GM21526 (cell line): ENCODE results near the gene MARVELD1.
"Not testable (repeated sequence)": the region's sequence is repeated elsewhere in the genome, so short reads cannot be mapped to it uniquely, and the experiment has no call there.

Source experiments
- ATAC-seq: cut with Tn5 transposase; IDR thresholded peaks from one replicate; pipeline ENCODE4 v1.9.1; 2021; ENCODE audit warnings: moderate library complexity; ENCODE audit not compliant: unreplicated experiment, low FRiP score

The MARVELD1 gene

DNA sequence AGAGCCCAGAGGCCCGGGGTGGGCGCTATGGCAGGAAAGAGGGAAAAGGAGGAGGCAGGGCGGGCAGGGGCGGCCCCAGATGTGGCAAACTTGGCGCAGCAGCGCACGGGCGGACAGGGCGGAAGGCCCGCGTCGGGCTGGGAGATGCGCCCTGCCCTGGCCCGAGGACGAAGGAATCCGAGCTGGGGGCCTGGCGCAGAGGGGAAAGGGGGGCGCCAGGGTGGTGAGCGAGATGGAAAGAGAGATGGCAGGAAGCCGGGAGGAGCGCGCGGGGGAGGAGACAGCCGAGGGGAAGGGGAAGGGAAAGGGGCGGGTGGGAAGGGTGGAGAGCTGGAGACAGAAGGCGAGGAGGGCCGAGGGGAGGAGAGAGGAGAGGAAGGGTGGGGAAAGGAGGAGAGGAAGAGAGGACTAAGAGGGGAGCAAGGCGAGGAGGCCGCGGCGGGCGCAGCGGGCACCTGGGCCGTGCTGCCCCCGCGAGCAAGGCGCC, at the start of gene MARVELD1:
Gene MARVELD1 (plus strand): TSS at position 392 of the 487 bp plus-strand sequence. CDS start 147 bp downstream, outside the sequence.
- ATAC-seq = no peak

DNA sequence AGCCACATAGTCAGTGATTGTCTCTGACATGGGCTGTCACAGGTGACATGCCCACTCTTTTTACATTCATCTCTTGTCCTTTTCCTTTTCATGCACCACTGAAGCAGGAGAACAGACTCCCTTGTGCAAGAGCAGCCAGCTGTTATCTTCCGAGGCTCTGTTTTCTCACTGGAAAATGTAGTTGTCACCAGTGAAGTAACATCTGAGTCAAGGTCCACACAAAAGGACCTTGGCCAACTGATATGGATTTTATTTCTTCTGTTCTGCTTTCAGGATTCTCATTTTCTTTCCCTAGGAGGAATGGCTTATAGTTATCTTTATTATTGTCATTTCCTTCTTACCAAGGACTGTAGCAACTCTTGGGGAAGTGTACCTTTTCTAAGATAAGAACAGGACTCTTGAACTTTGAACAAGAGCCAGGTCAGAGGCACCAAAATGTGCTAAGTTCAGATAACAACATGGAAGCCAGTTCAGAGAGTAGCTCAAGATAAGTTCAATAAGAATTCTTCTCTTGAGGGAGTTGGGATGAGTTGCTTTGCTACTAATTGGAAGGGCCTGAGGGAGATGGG, 49.2 kb upstream of the MARVELD1 start:
- no peak for ATAC-seq

DNA sequence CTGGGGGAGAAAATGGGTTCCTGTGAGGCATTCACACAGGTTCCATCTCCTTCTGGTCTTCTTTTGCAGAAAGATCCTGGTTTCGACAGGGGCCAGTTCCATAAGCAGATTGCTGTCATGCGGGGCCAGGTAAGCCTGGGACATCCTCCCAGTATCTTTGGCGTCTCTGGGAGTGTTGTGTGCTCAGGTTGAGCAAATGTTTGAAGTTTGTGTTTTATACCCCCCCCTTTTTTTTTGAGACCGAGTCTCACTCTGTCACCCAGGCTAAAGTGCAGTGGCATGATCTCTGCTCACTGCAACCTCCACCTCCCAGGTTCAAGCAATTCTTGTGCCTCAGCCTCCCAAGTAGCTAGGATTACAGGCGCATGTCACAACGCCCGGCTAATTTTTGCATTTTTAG, 46.5 kb upstream of the MARVELD1 start:
- ATAC-seq = no peak

DNA sequence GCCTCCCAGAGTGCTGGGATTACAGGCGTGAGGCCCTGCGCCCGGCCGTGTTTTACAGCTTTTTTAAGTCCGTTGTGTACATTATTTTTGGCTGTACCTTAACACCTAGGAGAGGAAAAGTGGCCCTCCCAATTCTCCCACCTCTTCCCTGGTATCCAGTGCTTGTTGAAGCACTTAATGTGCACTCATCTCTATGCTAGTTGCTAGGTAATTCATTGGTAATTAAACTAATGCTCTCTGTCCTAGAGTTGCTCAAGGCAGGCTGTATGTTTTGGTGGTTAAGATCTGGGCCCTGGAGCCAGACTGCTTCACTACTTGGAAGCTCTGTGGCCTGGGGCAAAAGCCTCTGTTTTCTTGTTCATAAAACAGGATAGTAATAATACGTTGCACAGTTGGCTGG, 46.1 kb upstream of the MARVELD1 start:
- ATAC-seq = no peak

DNA sequence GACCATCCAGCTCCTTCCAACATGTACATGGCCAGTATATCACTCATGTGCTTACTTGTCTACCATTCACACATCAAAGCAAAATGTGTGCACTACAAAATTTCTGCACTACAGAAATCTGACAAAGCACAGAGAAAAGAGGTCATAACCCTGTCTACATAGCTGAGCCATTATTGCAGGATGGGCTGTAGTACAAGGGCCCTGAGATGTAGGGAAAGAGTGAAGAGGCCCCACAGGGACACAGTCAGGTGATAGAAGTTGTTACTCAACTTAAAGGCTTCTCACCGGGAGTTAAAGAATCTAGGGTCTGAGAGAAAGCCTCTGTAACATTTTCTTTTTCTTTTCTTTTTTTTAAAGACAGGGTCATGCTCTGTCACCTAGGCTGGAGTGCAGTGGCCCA, 44.0 kb upstream of the MARVELD1 start:
- ATAC-seq = no peak

DNA sequence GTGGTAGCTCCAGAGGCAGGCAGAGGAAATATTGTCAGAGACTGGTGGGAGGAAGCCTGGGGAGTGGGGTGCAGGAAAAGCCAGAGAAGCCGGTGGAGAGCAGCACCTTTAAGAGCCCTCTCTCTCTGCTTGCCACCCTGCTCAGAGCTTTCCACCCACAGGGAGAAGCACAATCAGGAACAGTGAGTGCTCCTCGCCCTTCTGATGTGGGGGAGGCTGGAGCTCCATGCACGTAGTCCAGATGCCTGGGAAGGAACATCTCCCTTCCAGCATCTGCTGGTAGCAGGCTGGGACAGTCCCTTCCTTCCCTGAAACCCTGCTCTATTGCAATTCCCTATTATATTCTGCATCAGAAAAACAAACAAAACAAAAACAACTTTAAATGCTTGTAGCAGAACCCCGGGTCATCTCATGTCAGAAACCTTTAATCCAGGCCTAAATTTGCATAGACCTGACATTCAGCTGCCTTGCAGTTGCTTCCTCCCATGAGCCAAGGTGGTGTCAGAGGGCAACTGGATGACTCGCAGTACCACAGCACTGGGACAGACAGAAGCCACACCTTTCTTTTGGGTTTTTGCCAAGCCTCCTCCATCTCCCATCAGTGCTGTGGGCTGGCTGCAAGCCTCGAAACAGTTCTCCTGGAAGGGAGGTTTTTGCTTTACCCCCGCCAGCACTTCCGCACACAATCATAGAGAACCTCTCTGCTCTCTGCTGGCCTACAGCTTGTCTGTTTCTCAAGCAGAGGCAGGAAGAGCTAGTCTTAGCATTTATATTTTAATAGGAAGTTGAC, 39.6 kb upstream of the MARVELD1 start:
- ATAC-seq = no peak

DNA sequence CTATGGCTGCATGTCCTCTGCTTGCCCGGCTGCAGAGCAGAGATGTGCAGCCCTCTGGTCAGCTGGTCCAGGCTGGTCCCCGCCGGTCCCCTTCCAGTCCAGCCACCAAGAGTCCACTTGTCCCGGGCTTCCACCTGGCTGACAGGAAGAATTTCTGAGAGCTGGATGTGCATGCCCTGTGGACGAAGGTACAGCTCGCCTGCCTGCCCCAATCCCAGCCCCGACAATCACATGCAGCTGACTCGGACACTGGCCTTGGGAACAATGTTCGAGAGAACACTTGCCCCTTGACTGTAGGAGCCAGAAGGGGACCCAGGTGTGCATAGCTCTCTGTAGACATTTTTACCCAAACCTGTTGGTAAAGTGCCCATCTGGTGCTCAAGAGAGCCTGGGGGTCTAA, 38.3 kb upstream of the MARVELD1 start:
- ATAC-seq = no peak

DNA sequence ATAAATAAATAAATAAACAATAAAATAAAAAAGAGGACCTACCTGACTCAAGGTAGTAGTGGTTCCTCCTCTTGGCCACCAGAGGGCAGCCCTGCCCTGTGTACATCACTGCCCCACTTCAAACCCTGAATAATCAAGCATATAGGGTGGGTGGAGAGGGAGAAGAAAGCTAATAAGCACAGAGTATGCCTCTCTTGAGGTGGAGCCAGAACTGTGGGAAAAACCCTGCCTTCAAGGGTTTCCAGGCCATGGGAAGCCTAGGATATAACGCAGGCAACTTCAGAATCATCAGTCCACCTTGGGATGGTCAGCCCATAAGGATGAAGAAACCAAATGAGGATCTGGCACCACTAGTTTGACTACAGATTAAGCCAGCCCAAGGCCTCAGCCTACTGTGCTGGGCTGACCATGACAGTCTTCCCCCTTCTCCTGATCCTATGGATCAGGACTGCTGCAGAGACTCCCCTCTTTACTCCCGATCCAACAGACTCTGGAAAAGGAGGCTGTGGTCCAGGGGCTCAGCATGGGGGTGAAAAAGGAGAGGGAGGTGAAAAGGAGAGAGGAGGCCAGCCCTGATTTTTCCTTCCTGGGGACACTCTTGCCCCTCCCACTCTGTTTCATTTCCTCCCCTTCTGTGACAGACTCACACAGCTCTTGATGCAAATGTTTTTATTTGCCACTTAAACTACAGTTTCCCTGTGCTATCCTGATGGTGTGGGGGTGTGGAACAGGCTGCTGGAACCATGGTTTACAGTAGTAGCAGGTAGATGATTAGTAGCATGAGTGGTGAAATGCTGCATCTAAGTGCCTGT, 36.6 kb upstream of the MARVELD1 start:
- ATAC-seq = peak; percentile 55

DNA sequence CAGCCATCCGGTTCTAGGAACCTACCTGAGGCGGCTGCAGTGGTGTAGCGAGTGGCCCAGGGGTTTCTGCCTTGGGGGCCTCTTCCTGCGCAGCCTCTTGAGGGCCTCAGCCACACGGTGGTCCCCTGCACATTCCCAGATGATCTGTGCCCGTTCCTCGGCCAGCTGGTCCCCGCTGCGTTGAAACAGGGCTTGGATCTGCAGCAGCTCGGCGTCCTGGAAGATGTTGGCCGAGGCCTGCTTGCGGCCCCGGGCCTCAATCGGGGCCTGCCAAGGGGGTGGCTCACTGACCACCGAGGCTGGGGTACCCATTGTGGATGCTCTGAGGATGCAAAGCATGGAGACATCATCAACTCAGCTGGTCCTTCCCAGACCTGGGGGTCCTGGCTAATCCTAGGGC, 33.9 kb upstream of the MARVELD1 start:
- no peak for ATAC-seq

DNA sequence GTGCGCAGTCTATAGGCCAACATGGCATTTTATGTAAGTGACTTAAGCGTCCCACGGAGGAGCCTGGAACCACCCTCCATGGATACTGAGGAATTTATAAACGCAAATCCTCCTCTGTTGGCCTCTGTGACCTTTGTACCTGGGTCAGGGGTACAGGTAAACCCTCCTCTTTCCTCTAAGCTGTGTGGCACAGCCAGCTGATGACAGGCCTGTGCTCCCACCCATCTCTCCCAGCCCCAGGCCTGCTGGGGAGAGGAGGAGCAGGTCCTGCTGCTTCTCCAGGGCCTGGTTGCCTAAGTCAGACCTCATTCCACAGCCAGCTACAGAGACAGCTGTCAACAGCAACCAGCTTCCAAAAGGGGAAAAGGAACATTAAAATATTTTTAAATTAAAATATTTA, 31.5 kb upstream of the MARVELD1 start:
- no peak for ATAC-seq

DNA sequence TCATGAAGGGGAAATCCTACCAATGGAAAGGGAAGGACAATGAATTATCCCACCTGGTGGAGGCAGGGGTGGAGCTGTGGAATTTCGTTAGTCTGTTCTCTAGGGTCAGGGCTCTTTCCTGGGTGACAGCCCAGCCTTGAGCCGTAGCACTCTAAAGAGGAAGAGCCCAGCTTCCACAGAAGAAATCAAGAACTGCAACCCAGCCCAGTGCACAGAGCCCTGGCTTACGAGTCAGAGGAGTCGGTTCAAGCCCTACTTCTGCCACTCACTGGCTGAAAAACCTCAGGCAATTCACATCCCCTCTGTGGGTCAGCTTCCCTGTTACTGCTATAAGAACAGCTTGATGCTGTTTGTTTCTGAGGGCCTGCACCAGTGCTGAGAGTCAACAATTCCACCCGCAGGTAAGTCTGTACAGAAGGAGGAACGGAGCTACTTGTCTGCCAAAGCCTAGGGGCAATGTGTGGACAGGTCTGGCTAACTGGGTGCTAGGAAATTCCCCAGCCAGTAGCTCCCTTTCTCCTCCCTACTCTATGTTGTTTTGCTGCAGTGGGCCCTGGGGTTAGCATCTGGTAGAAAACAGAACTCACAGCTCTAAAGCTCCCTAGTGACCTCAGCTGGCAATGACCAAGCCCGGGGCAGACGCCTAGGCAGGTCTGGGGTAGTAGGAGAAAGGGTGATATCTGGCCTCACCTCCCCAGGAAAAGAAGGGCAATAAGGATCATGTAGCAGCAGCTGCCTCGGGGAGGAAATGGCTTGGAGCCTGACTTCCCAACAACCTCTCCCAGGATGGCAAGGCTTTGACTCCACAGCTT, 29.8 kb upstream of the MARVELD1 start:
- ATAC-seq = no peak

DNA sequence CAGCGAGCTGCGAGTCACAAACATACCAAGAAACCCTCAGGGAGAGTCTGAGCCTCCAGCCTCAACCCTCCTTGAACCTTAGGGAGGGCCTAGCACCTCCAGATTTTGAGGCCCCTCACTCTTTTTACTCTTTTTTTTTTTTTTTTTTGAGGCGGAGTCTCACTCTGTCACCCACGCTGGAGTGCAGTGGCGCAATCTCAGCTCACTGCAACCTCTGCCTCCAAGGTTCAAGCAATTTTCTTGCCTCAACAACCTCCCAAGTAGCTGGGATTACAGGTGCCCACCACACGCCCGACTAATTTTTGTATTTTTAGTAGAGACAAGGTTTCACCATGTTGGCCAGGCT, 29.2 kb upstream of the MARVELD1 start:
- ATAC-seq = not testable (repeated sequence)

DNA sequence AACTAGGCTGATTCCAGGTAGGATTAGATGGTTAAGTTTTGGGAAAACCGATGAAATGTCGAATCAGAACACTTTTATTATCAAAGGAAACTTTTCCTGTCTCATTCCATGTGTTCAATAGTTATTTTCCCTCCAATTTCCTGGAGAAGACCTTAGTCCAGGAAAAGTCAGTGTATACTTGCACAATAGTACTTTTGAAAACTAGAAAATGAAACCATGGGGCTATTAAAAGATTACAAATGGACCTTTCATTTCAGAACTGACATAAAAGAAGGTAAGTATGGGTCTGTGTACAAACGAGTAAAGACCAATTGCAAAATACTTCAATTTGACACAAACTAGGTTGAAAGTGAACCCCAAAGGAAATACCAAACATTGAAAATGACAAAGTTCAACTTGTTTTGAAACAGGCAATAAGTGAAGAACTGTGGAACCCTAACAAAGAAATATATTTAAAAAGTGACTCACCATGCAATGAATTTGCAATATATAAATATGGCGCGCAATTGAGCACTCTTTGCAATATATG, 28.6 kb upstream of the MARVELD1 start:
- ATAC-seq = no peak

DNA sequence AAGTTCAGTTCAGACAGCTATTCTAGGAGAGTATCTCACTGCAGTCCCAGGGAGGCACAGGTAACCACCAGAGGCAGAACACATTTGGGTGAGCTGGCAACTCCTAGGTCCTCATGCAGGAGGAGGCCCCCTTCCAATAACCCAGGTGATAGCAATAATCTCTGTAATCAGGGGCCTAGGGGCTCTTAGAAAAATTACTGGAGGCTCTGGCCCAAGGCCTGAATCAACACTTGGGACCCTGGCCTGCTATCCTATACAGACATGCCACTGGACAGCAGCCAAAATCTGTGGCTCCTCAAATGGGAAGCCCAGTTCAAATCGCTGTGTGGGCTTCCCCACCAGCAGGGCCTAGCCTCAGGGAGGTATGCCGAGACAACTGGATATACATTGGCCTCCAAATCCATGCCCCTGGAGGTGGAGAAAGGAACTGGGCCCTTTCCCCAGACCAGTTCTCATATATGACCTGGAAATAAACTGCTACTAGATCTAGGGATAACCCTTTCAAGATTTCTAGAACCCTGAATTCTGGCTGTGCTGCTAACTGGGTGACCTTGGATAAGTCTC, 28.1 kb upstream of the MARVELD1 start:
- ATAC-seq = no peak

DNA sequence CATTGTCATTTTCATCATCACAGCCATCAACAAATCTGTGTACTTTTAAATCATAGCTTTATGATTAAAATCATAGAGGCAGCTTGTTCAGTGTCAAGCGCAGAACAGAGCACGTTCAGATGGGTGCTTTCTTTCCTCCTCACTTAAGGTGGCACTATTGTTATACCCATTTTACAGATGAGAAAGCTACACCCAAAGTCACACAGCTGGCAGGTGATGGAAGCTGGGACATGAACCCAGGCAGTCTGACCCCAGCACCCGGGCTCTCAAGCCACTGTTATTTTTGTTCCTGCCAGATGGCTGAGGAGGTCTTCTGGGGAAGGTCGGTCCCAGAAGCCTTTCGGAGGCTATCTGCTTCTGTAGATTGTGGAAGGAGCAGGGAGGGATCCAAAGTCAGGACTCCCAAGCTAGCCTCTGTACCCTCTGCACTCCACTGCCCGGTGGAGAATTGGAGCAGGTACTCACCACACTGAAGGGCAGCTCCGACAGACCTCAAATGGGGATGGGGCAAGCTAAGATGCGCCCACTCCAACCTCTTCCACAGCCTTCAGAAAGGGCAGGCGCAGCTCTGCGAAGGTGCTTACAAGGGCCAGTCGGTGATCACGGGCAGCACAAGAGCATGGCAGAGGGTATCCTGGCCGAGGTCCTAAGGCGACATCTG, 27.1 kb upstream of the MARVELD1 start:
- no peak for ATAC-seq

DNA sequence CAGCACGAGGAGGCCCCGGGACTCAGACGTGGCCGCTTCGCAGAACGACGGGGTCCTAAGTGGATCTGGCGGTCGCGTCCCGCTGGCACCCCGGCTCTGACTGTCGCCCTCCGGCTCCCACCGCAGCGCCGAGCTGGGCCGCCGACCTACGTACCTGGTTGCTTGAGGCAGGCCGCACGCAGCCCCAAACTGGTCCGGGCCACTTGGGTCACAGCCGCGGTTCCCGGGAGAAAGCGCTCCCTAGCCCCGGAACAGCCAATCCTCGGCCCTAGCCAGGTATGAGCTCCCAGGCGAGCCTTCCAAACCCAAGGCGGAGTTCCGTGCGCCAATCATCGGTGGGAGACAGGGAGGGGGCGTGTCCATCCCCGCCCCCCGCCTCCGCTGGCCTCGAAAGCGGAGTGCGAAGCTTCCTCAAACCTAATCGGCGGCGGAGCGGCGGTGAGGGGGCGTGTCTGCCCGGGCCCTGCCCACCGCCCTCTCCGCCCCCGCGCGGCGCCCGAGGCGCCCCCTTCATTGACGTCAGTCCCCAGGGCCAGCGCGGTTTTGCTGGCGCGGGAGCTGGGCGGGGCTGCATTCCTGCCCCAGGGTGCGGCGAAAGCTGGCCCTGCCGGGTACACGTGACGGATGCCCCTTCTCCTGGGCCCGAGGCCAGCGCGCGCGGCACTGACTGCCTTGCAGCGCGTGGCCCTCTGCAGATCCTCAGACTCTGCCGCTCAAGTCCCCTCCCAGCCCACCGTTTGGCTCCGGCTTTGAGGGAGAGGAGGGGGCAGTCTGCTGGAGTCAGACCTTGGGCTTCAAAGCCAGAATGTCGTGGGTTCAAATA, 26.4 kb upstream of the MARVELD1 start, which contains the start of gene AVPI1:
Gene AVPI1 (minus strand): TSS at position 280 of the 823 bp plus-strand sequence. CDS start 7,336 bp downstream, outside the sequence.
- ATAC-seq = peak; percentile 95

DNA sequence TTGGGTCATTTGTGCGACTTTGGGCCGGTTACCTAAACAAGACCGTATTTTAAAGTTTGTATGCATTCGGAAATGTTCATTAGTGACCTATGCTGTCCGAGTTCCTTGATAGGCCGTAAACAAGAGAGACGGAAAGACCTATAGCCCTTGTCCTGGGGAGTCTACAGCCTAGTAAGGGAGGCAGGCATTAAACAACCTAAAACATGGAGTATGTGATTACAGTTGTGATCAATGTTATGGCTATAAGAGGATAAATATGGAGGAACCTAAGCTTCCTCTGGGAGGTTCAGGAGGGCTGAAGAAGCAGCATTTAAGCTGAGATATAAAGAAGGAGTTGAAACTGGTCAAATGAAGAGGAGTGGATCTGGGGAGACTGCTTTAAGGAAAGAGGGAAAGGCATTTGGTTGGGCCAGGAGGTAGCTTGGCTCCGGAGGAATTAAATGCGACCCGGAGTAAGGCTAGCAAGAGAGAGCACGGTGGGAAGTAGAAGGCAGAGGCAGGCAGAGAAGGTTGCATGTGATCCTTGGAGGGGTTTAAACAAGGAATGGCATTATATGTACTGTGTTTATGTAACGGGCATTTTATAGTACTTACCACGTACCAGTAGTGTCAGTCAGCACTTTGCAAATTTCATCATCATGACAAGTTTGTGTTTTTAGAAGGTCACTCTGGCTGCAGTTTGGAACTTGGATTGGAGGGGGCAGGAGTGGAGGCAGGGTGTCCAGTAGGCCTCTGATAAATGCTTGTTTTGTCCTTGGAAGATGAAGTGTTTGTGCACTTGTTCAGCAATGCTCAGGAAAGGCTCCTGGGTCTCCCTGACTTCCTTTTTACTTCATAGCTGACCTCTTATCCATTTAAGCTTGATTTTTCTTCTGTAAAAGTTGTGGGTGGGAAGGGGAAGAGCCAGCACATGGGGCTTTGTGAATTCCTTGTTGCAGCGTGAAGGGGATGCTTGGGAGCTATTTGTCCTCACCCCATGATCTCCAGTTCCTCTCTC, 25.4 kb upstream of the MARVELD1 start:
- no peak for ATAC-seq
